IMR-90 (cell line): ENCODE results near the gene ZNF507. TPM values are rescaled to one million over a fixed set of nuclear protein-coding genes. Genes with fewer than 3 reads are reported as not detected.

Experiments
- ATAC-seq: fragments of 200-7000 bp; cut with Tn5 transposase; 2 replicates; pipeline ENCODE4 v1.9.1; 2020; ENCODE audit warnings: low read depth, mild to moderate bottlenecking, moderate library complexity
- BruUV-seq: library from RNA; stranded (reverse); fragments of 400-500 nt; replicated peaks from 2 replicates; lab custom pipeline; 2021; lab: Mats Ljungman, UMichigan
- CTCF ChIA-PET: fragments of 300-600 bp; formaldehyde crosslinking; extraction: SDS; loops from one replicate; lab custom pipeline; 2021; ENCODE audit warnings: antibody characterized with exemption; lab: Yijun Ruan, JAX
- POLR2A ChIA-PET: fragments of 300-600 bp; sonication (Branson Sonifier 250); formaldehyde crosslinking; loops from one replicate; lab custom pipeline; 2022; ENCODE audit warnings: antibody characterized with exemption; ENCODE audit not compliant: unreplicated experiment; lab: Charles Lee
- DNase-seq: peaks from one replicate; pipeline ENCODE4 v3.0.0; 2013
- H2AFZ ChIP-seq: replicated peaks from 2 replicates; pipeline ENCODE3; 2013; ENCODE audit warnings: low read length, mild to moderate bottlenecking; ENCODE audit not compliant: poor library complexity
- H2AK5ac ChIP-seq: 2 replicates; pipeline ENCODE4 v1.6.1; 2013; ENCODE audit warnings: low read depth, low read length, inconsistent platforms
- H2AK9ac ChIP-seq: replicated peaks from 2 replicates; pipeline ENCODE3; 2013; ENCODE audit warnings: mild to moderate bottlenecking, low read depth, low read length, moderate library complexity; ENCODE audit not compliant: poor library complexity
- H2BK120ac ChIP-seq: 2 replicates; pipeline ENCODE4 v1.6.1; 2013; ENCODE audit warnings: low read depth, low read length, inconsistent platforms
- H2BK15ac ChIP-seq: 3 replicates; pipeline ENCODE4 v1.6.1; 2013; ENCODE audit warnings: low read depth, low read length, inconsistent platforms
- H2BK20ac ChIP-seq: 2 replicates; pipeline ENCODE4 v1.6.1; 2013; ENCODE audit warnings: low read depth, mild to moderate bottlenecking, inconsistent platforms, low read length, moderate library complexity
- H2BK5ac ChIP-seq: 2 replicates; pipeline ENCODE4 v1.6.1; 2013; ENCODE audit warnings: mild to moderate bottlenecking, low read depth, low read length, inconsistent platforms; ENCODE audit not compliant: poor library complexity, severe bottlenecking
- H3K14ac ChIP-seq: replicated peaks from 2 replicates; pipeline ENCODE4 v1.6.1; 2013; ENCODE audit warnings: low read depth, low read length, inconsistent platforms
- H3K18ac ChIP-seq: 2 replicates; pipeline ENCODE4 v1.6.1; 2013; ENCODE audit warnings: low read depth, low read length, control low read depth
- H3K23ac ChIP-seq: 2 replicates; pipeline ENCODE4 v1.6.1; 2013; ENCODE audit warnings: low read depth, low read length, inconsistent platforms
- H3K27ac ChIP-seq: 2 replicates; pipeline ENCODE4 v1.5.1; 2013; ENCODE audit warnings: mild to moderate bottlenecking, control low read depth, low read length; ENCODE audit not compliant: insufficient read depth
- H3K27me3 ChIP-seq: 2 replicates; pipeline ENCODE4 v1.6.1; 2013; ENCODE audit warnings: low read length; ENCODE audit not compliant: control insufficient read depth, insufficient read depth
- H3K36me3 ChIP-seq: 2 replicates; pipeline ENCODE4 v1.6.1; 2013; ENCODE audit warnings: low read length, mixed read lengths; ENCODE audit not compliant: control insufficient read depth, insufficient read depth
- H3K4ac ChIP-seq: 2 replicates; pipeline ENCODE4 v1.6.1; 2013; ENCODE audit warnings: low read depth, low read length, inconsistent platforms
- H3K4me1 ChIP-seq: 2 replicates; pipeline ENCODE4 v1.6.1; 2013; ENCODE audit warnings: low read length, mixed read lengths; ENCODE audit not compliant: control insufficient read depth, insufficient read depth
- H3K4me2 ChIP-seq: 2 replicates; pipeline ENCODE4 v1.6.1; 2013; ENCODE audit warnings: low read depth, mild to moderate bottlenecking, control low read depth, low read length, moderate library complexity
- H3K4me3 ChIP-seq: 2 replicates; pipeline ENCODE4 v1.5.1; 2013; ENCODE audit warnings: low read depth, mild to moderate bottlenecking, control low read depth, low read length, moderate library complexity; ENCODE audit not compliant: insufficient read depth
- H3K56ac ChIP-seq: 2 replicates; pipeline ENCODE4 v1.6.1; 2013; ENCODE audit warnings: low read length, inconsistent platforms; ENCODE audit not compliant: insufficient read depth; ENCODE audit errors: extremely low read depth
- H3K79me1 ChIP-seq, 2 experiments: 2 replicates each; pipeline ENCODE4 v1.6.1; 2013; ENCODE audit warnings: low read length in 2 of 2, inconsistent platforms in 1 of 2, low read depth in 1 of 2
- H3K9ac ChIP-seq: 2 replicates; pipeline ENCODE4 v1.6.1; 2013; ENCODE audit warnings: low read depth, low read length, control low read depth
- H3K9me1 ChIP-seq: 2 replicates; pipeline ENCODE4 v1.6.1; 2013; ENCODE audit warnings: low read length, inconsistent platforms; ENCODE audit not compliant: insufficient read depth
- H3K9me3 ChIP-seq: 2 replicates; pipeline ENCODE4 v1.6.1; 2013; ENCODE audit warnings: low read length; ENCODE audit not compliant: control insufficient read depth, insufficient read depth
- H4K20me1 ChIP-seq: 2 replicates; pipeline ENCODE4 v1.6.1; 2013; ENCODE audit warnings: low read length, inconsistent platforms; ENCODE audit not compliant: insufficient read depth
- H4K5ac ChIP-seq: 2 replicates; pipeline ENCODE4 v1.6.1; 2013; ENCODE audit warnings: mild to moderate bottlenecking, low read depth, low read length, control low read depth
- H4K8ac ChIP-seq, 2 experiments: 2 replicates each; pipeline ENCODE4 v1.6.1; 2013; ENCODE audit warnings: low read depth in 2 of 2, low read length in 2 of 2, control low read depth in 1 of 2, inconsistent platforms in 1 of 2
- H4K91ac ChIP-seq: 2 replicates; pipeline ENCODE4 v1.6.1; 2013; ENCODE audit warnings: low read depth, low read length, inconsistent platforms; ENCODE audit not compliant: insufficient read depth
- BHLHE40 ChIP-seq: fragments of 150-350 bp; IDR thresholded peaks from 2 replicates; pipeline ENCODE4 v1.6.1; 2016; ENCODE audit warnings: mild to moderate bottlenecking, low read depth, low read length
- CEBPB ChIP-seq: IDR thresholded peaks from 2 replicates; pipeline ENCODE4 v1.6.1; 2012; ENCODE audit warnings: low read depth, low read length, improper control_type of control experiment
- CHD1 ChIP-seq: IDR thresholded peaks from 2 replicates; pipeline ENCODE4 v1.6.1; 2012; ENCODE audit warnings: low read depth, low read length, improper control_type of control experiment
- MAZ ChIP-seq: IDR thresholded peaks from 2 replicates; pipeline ENCODE4 v1.6.1; 2012; ENCODE audit warnings: low read depth, mild to moderate bottlenecking, low read length, improper control_type of control experiment, moderate library complexity, borderline replicate concordance
- MXI1 ChIP-seq: IDR thresholded peaks from 2 replicates; pipeline ENCODE4 v1.6.1; 2012; ENCODE audit warnings: low read depth, mild to moderate bottlenecking, low read length, moderate library complexity, borderline replicate concordance
- POLR2A ChIP-seq: IDR thresholded peaks from 2 replicates; pipeline ENCODE4 v1.6.1; 2012; ENCODE audit warnings: mild to moderate bottlenecking, low read depth, low read length
- SMC3 ChIP-seq: fragments of 150-350 bp; IDR thresholded peaks from 2 replicates; pipeline ENCODE4 v1.6.1; 2016; ENCODE audit warnings: low read depth, mild to moderate bottlenecking, antibody characterized with exemption, low read length, moderate library complexity
- USF2 ChIP-seq: fragments of 150-350 bp; IDR thresholded peaks from 2 replicates; pipeline ENCODE4 v1.6.1; 2017; ENCODE audit warnings: mild to moderate bottlenecking, antibody characterized with exemption, low read length, low read depth
- WGBS, 2 experiments: methylation state at CpG; one replicate each; pipeline versions ENCODE4 v1.1.5 to v1.1.7; 2013; ENCODE audit warnings: missing lambda C conversion rate in 2 of 2; ENCODE audit not compliant: insufficient read length in 1 of 2; ENCODE audit errors: extremely low coverage in 2 of 2; 5-methylcytosine and 5-hydroxymethylcytosine counted together
- dilution Hi-C: fragments of 300-500 bp; cut with HindIII; formaldehyde crosslinking; loops from one replicate; pipeline ENCODE4 v1.14.3; 2018; ENCODE audit warnings: low sequenced_read_pairs; ENCODE audit not compliant: unreplicated experiment
- in situ Hi-C: fragments of 300-500 bp; cut with MboI; formaldehyde crosslinking; loops from 3 replicates; pipeline ENCODE4 v1.14.3; 2019; ENCODE audit warnings: low sequenced_read_pairs, inconsistent platforms, mixed read lengths
- intact Hi-C: fragments of 100-400 bp; cut with micrococcal nuclease; formaldehyde crosslinking; loops from 2 replicates; pipeline ENCODE4 v1.10.0; 2022
- polyA plus RNA-seq, 3 experiments: library from polyadenylated mRNA; depleted of rRNA; stranded (reverse); fragments of >200 nt; gene quantifications; 2 replicates each; pipeline ENCODE4 v1.2.3, GENCODE V29; 2012; ENCODE audit warnings: low replicate concordance in 1 of 3
- total RNA-seq: library from RNA; depleted of rRNA; stranded (reverse); fragments of >200 nt; gene quantifications from 2 replicates; pipeline ENCODE4 v1.2.3, GENCODE V29; 2012

Gene ZNF507
- total and polyA plus RNA-seq, 2 of the 4 experiments (the other 2 are of a cell fraction): 9.6 to 19.9 TPM

GRCh38 chr19:32333227-32333626, 12.2 kb upstream of the ZNF507 start:
- Histone ChIP-seq H3K4me3 (no peak overlapping the region), H3K56ac (no peak overlapping the region), H4K91ac (no peak overlapping the region), H3K36me3 (no peaks in the 10 kb centered on the region), H2BK15ac (no peak overlapping the region), H2BK120ac (no peak overlapping the region), H3K4ac (no peak overlapping the region), H3K14ac (no peak overlapping the region), H2BK20ac (no peak overlapping the region), H2BK5ac (no peak overlapping the region), H3K79me1 (no peaks in the 10 kb centered on the region), H3K18ac (no peak overlapping the region), H3K9me3 (no peaks in the 10 kb centered on the region), H4K8ac (no peak overlapping the region), H3K4me1 (peaks cover 3% of the 10 kb centered on the region; the same call in 1 of the 2 replicates), H2AFZ (no peak overlapping the region), H3K27me3 (peaks cover 4% of the 10 kb centered on the region; the same call in 1 of the 2 replicates), H2AK9ac (no peak overlapping the region), H4K20me1 (no peaks in the 10 kb centered on the region), H3K9ac (no peak overlapping the region), H2AK5ac (no peak overlapping the region), H3K23ac (no peak overlapping the region), H3K4me2 (no peak overlapping the region), H3K9me1 (no peaks in the 10 kb centered on the region), H3K27ac (no peak overlapping the region), H4K5ac (no peak overlapping the region)
- intact Hi-C loops (no loop called here), in situ Hi-C loops (no loop called here), dilution Hi-C loops (no loop called here)
- ChIA-PET POLR2A (no interaction called here), CTCF (interaction anchor here (0.6 kb wide), 2 partner anchors 98 to 1117 kb away, joined by 3 read pairs; no protein-coding TSS in a partner anchor)
- WGBS, 2 experiments: no CpG with 5 or more reads among the region's 5 CpGs
- TF ChIP-seq POLR2A (no peak), MXI1 (no peak), BHLHE40 (no peak), CHD1 (no peak), MAZ (no peak), USF2 (no peak), CEBPB (no peak), SMC3 (no peak)
- ATAC-seq (no peak), DNase-seq (no peak)
- BruUV-seq: no TSS peak
